CD14-positive monocyte (primary cell): ENCODE data around the gene RANBP6. TPM values are rescaled to one million over a fixed set of nuclear protein-coding genes. Genes with fewer than 3 reads are reported as not detected.
"Not testable (repeated sequence)": the region's sequence is repeated elsewhere in the genome, so short reads cannot be mapped to it uniquely, and the experiment has no call there.

Source experiments
- DNase-seq, 3 donors: peaks; one replicate each; pipeline ENCODE4 v3.0.0-alpha.2; 2011 to 2022
- H2AFZ ChIP-seq: 2 replicates; pipeline ENCODE4 v1.6.0; 2012; ENCODE audit warnings: mild to moderate bottlenecking, low read depth, low read length, inconsistent platforms; ENCODE audit not compliant: insufficient read depth, poor library complexity, severe bottlenecking
- H3K27ac ChIP-seq, 2 donors: 1 replicate in 1 of 2; 2 replicates in 1 of 2; pipeline ENCODE4 v1.5.1; 2012 to 2013; ENCODE audit warnings: low read length in 2 of 2, control low read depth in 1 of 2, inconsistent platforms in 1 of 2, low read depth in 1 of 2, mild to moderate bottlenecking in 1 of 2
- H3K27me3 ChIP-seq, 2 donors: one replicate each; pipeline versions ENCODE4 v1.6.0 to v1.6.1; 2011 to 2013; ENCODE audit warnings: low read length in 2 of 2; ENCODE audit not compliant: control insufficient read depth in 2 of 2, insufficient read depth in 2 of 2
- H3K36me3 ChIP-seq, 2 donors: replicated peaks in 1 of 2; 1 replicate in 1 of 2; 2 replicates in 1 of 2; pipeline versions ENCODE4 v1.5.1 to v1.6.1; 2012 to 2013; ENCODE audit warnings: low read length in 2 of 2, control low read depth in 1 of 2, inconsistent platforms in 1 of 2, mild to moderate bottlenecking in 1 of 2; ENCODE audit not compliant: insufficient read depth in 2 of 2, control insufficient read depth in 1 of 2
- H3K4me1 ChIP-seq, 2 donors: 1 replicate in 1 of 2; 2 replicates in 1 of 2; pipeline versions ENCODE4 v1.5.1 to v1.6.1; 2012 to 2013; ENCODE audit warnings: low read length in 2 of 2, control low read depth in 1 of 2, inconsistent platforms in 1 of 2, mild to moderate bottlenecking in 1 of 2, moderate library complexity in 1 of 2; ENCODE audit not compliant: insufficient read depth in 2 of 2, control insufficient read depth in 1 of 2
- H3K4me2 ChIP-seq: replicated peaks from 2 replicates; pipeline ENCODE3; 2012; ENCODE audit warnings: low read length, moderate library complexity, mild to moderate bottlenecking; ENCODE audit not compliant: poor library complexity, severe bottlenecking; ENCODE audit errors: extremely low read depth
- H3K4me3 ChIP-seq, 3 experiments: fragments of 200-600 bp in 1 of 3; sonication (generic) in 1 of 3; replicated peaks in 1 of 3; 1 replicate in 2 of 3; 2 replicates in 1 of 3; pipeline ENCODE4 v1.5.1; 2011 to 2013; ENCODE audit warnings: low read length in 3 of 3, mild to moderate bottlenecking in 3 of 3, control low read depth in 2 of 3, low read depth in 2 of 3, inconsistent platforms in 1 of 3, moderate library complexity in 1 of 3
- H3K79me2 ChIP-seq: 2 replicates; pipeline ENCODE4 v1.6.0; 2012; ENCODE audit warnings: mild to moderate bottlenecking, control low read depth, inconsistent platforms, low read length, moderate library complexity; ENCODE audit not compliant: insufficient read depth
- H3K9ac ChIP-seq: 2 replicates; pipeline ENCODE4 v1.6.0; 2017; ENCODE audit warnings: low read length, mild to moderate bottlenecking; ENCODE audit not compliant: insufficient read depth, poor library complexity, severe bottlenecking
- H3K9me3 ChIP-seq, 2 donors: replicated peaks in 1 of 2; 1 replicate in 1 of 2; 2 replicates in 1 of 2; pipeline versions ENCODE4 v1.5.1 to v1.6.1; 2012 to 2013; ENCODE audit warnings: low read length in 2 of 2, control low read depth in 1 of 2; ENCODE audit not compliant: control insufficient read depth in 1 of 2, insufficient read depth in 1 of 2
- H4K20me1 ChIP-seq: 2 replicates; pipeline ENCODE4 v1.6.0; 2012; ENCODE audit warnings: mild to moderate bottlenecking, low read length, control low read depth, moderate library complexity; ENCODE audit not compliant: insufficient read depth
- H3K27ac Mint-ChIP-seq, 7 donors: one replicate each; pipeline ENCODE4 v1.8.0; 2020; ENCODE audit warnings: mild to moderate bottlenecking in 7 of 7, mixed read lengths in 7 of 7, moderate library complexity in 6 of 7, inconsistent platforms in 2 of 7
- H3K27me3 Mint-ChIP-seq, 3 donors: one replicate each; pipeline ENCODE4 v1.8.0; 2021 to 2022; ENCODE audit warnings: low read depth in 3 of 3, mild to moderate bottlenecking in 3 of 3, mixed read lengths in 3 of 3, moderate library complexity in 3 of 3, inconsistent platforms in 1 of 3
- H3K36me3 Mint-ChIP-seq, 2 donors: one replicate each; pipeline ENCODE4 v1.8.0; 2020; ENCODE audit warnings: mixed read lengths in 2 of 2, inconsistent platforms in 1 of 2, mild to moderate bottlenecking in 1 of 2
- H3K4me1 Mint-ChIP-seq: one replicate; pipeline ENCODE4 v1.8.0; 2020; ENCODE audit warnings: mild to moderate bottlenecking, mixed read lengths
- H3K4me3 Mint-ChIP-seq, 2 donors: one replicate each; pipeline ENCODE4 v1.8.0; 2020; ENCODE audit warnings: mild to moderate bottlenecking in 2 of 2, mixed read lengths in 2 of 2, moderate library complexity in 1 of 2
- H3K9me3 Mint-ChIP-seq, 7 donors: one replicate each; pipeline ENCODE4 v1.8.0; 2020 to 2022; ENCODE audit warnings: mixed read lengths in 7 of 7, mild to moderate bottlenecking in 6 of 7, moderate library complexity in 6 of 7, inconsistent platforms in 2 of 7
- CTCF ChIP-seq: fragments of 200-600 bp; IDR thresholded peaks from one replicate; pipeline ENCODE4 v1.8.0; 2022; ENCODE audit warnings: antibody characterized with exemption, mild to moderate bottlenecking
- WGBS: methylation state at CpG from one replicate; pipeline ENCODE4 v1.1.5; 2013; ENCODE audit warnings: missing lambda C conversion rate; ENCODE audit not compliant: insufficient coverage; 5-methylcytosine and 5-hydroxymethylcytosine counted together
- intact Hi-C, 2 donors: fragments of 100-400 bp; cut with micrococcal nuclease; formaldehyde crosslinking; loops; one replicate each; pipeline versions ENCODE4 v1.15.0 to v1.15.1; 2023
- polyA plus RNA-seq, 3 donors: library from polyadenylated mRNA; depleted of rRNA in 1 of 3; unstranded in 2 of 3; stranded (reverse) in 1 of 3; fragments of 300-500 nt in 2 of 3; fragments of >200 nt in 1 of 3; fragmentation: Illumina TruSeq in 2 of 3; gene quantifications; 1 replicate in 2 of 3; 2 replicates in 1 of 3; pipeline ENCODE4 v1.2.3, GENCODE V29; 2012 to 2021

The RANBP6 gene
- polyA plus RNA-seq, 3 donors = 6.1 to 16.0 (median 15.7) TPM

- H4K20me1 ChIP-seq = no peaks in the 10 kb centered on the region
- no peaks in the 10 kb centered on the region for H3K36me3 ChIP-seq
- intact Hi-C loops = no loop called here
- peaks cover 2 to 17% (median 5%) of the 10 kb centered on the region in 3 donors for H3K27me3 Mint-ChIP-seq
- TF ChIP-seq CTCF = no peak
- no peaks in the 10 kb centered on the region for H3K4me1 ChIP-seq
- H3K9me3 Mint-ChIP-seq = no peaks in the 10 kb centered on the region
- H3K9me3 ChIP-seq = no peaks in the 10 kb centered on the region
- DNase-seq = no peak
- H2AFZ ChIP-seq = no peak overlapping the region
- 67% methylated on average over 1 of the region's 4 CpGs for WGBS
- no peak overlapping the region for H3K9ac ChIP-seq
- no peak overlapping the region for H3K27ac Mint-ChIP-seq
- no peak overlapping the region for H3K4me3 Mint-ChIP-seq
- no peaks in the 10 kb centered on the region for H3K79me2 ChIP-seq
- H3K4me3 ChIP-seq = no peak overlapping the region
- H3K4me2 ChIP-seq = no peak overlapping the region
- H3K27ac ChIP-seq = no peak overlapping the region
- H3K36me3 Mint-ChIP-seq = no peaks in the 10 kb centered on the region
- H3K4me1 Mint-ChIP-seq = no peaks in the 10 kb centered on the region
- H3K27me3 ChIP-seq = peaks cover 2% of the 10 kb centered on the region in 2 donors
These were observed 14.3 kb upstream of the RANBP6 start for GRCh38 chr9:6029604-6030274.

- Mint-ChIP-seq H3K4me3 (peak overlapping the region; percentile 73 to 89), H3K36me3 (no peaks in the 10 kb centered on the region), H3K27me3 (peaks cover 0 to 11% (median 5%) of the 10 kb centered on the region in 3 donors), H3K4me1 (peaks cover 5% of the 10 kb centered on the region), H3K27ac (peak overlapping the region in 1 of 7 donors; percentile 43), H3K9me3 (peaks cover 0 to 5% (median 2%) of the 10 kb centered on the region in 7 donors)
- Histone ChIP-seq H4K20me1 (no peaks in the 10 kb centered on the region), H3K9ac (no peak overlapping the region), H3K79me2 (no peaks in the 10 kb centered on the region), H3K36me3 (no peaks in the 10 kb centered on the region), H3K27me3 (no peaks in the 10 kb centered on the region), H2AFZ (peak overlapping the region; percentile 76), H3K9me3 (no peaks in the 10 kb centered on the region), H3K4me2 (peak overlapping the region; percentile 59), H3K4me3 (peak overlapping the region in 2 of 3 experiments; percentile 27 to 48), H3K4me1 (peaks cover 3 to 5% of the 10 kb centered on the region in 2 donors), H3K27ac (no peak overlapping the region)
- TF ChIP-seq CTCF = peak; percentile 77
- 0% methylated on average over 1 of the region's 4 CpGs for WGBS
- DNase-seq = peak; percentile 22 to 64 (median 47)
- intact Hi-C loops = no loop called here
These were observed 8.7 kb upstream of the RANBP6 start for GRCh38 chr9:6024035-6024554.

GRCh38 chr9:6016975-6017374, 1.6 kb upstream of the RANBP6 start:
- 100% methylated on average over 1 of the region's 10 CpGs for WGBS
- intact Hi-C loops = loop anchor here in 1 of 2 donors (10.0 kb wide), 1 partner anchor 58 kb away; no protein-coding TSS in a partner anchor
- Histone ChIP-seq H3K79me2 (peaks cover 34% of the 10 kb centered on the region), H3K36me3 (peaks cover 8 to 18% of the 10 kb centered on the region in 2 donors), H3K4me1 (peaks cover 19 to 24% of the 10 kb centered on the region in 2 donors)
- not testable (repeated sequence) for H3K9me3 Mint-ChIP-seq, H3K4me3 Mint-ChIP-seq, H3K27me3 Mint-ChIP-seq, H2AFZ ChIP-seq, H3K9me3 ChIP-seq, H3K27me3 ChIP-seq, DNase-seq, H4K20me1 ChIP-seq, H3K4me2 ChIP-seq, H3K9ac ChIP-seq, H3K27ac Mint-ChIP-seq, H3K4me3 ChIP-seq, H3K27ac ChIP-seq
- Mint-ChIP-seq H3K4me1 (peaks cover 18% of the 10 kb centered on the region), H3K36me3 (peaks cover 14 to 19% of the 10 kb centered on the region in 2 donors)
